Skeletal muscle cell (primary cell): ENCODE results near the gene AJAP1.

Experiments
- DNase-seq: peaks from one replicate; pipeline ENCODE4 v3.0.0-alpha.2; 2010; ENCODE audit warnings: low read depth
- H3K4me3 ChIP-seq: 2 replicates; pipeline ENCODE4 v1.5.1; 2011; ENCODE audit warnings: low read depth, mild to moderate bottlenecking, control low read depth, low read length, moderate library complexity

Gene AJAP1

GRCh38 chr1:4755301-4755845, 101.0 kb downstream of the AJAP1 start:
- no peak for DNase-seq
- H3K4me3 ChIP-seq: no peak overlapping the region

DNA sequence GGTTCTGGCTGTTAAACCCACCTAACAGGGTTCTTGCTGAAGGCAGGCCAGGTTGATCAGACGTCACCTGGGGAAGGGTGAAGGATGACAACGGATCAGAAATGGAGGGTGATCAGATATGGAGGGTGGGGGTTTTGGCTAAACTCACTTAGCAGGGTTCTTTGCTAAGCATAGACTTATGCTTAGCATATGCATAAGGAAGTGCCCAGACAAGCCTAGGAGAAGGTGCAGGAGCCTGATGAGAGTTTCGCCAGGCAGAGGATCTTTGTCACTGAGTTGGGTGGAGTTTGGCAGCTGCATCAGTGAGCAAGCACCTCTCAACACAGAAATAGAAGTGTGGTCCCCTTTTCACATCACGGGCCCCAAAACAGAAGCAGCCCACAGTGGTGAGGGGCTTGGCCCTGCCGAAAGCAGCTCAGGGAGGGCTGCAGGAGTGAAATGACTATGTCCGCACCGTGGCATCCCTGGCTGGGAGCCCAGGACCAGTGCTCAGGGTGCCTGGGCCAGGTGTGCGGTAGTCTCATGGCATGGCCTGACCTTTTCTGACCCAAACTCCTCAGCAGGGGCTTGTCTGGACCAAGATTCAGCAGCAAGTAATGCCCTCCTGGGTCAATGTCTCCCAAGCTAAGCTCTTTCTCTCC, 101.6 kb downstream of the AJAP1 start:
- H3K4me3 ChIP-seq: no peak overlapping the region
- DNase-seq: no peak

DNA sequence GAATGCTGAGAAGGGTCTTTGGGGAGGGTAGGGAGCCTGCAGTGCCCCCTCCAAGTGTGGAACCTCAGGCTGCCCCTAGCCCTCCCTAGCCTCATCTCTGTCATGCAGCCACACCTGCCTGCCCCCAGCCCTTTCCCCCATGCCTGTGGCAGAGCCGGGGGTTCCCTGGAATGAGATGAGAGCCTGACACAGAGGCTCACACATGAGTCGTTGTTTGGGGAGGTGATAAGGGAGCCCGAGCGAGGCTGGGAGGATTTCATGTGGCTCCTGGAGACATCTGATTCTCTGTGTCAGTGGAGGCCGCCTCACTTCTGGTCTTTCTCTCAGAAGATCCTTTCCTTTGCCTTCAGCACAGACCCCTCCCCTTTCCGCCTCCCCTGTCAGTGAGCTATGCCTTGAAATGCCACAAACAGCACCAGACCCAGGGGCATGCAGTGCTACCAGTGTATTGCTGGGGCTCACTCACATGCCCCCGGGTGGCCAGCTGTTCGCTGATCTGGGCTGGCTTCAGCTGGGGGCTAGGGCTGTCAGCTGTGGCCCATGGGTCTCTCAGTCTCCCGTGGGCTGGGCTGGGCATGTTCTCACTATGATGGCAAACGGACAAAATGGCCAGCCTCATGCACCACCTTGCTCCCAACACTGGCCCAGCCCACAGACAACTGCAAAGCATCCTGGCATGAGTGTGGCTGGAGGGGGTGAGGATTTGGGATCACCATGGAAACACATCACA, 102.6 kb downstream of the AJAP1 start:
- H3K4me3 ChIP-seq: no peak overlapping the region
- DNase-seq: no peak

GRCh38 chr1:4759671-4760070, 105.3 kb downstream of the AJAP1 start:
- DNase-seq: no peak
- no peak overlapping the region for H3K4me3 ChIP-seq

- DNase-seq: no peak
- H3K4me3 ChIP-seq: no peak overlapping the region
Observed at GRCh38 chr1:4760088-4760487, 105.7 kb downstream of the AJAP1 start.

DNA sequence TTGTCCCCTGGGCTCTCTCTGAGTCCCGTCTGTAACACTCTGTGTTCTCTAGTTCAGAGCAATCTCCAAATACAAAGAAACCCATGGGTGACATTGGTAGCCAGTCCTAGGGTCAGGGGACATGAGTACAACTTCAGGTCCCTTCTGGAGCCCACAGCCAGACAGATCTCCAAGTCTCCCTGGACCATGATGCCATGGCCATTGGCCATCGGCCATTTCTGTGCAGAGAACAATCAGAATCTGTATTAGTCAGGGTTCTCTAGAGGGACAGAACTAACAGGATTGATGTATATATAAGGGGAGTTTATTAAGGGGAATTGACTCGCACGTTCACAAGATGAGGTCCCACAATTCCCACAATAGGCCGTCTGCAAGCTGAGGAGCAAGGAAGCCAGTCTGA, 106.9 kb downstream of the AJAP1 start:
- no peak for DNase-seq
- H3K4me3 ChIP-seq: no peak overlapping the region

DNA sequence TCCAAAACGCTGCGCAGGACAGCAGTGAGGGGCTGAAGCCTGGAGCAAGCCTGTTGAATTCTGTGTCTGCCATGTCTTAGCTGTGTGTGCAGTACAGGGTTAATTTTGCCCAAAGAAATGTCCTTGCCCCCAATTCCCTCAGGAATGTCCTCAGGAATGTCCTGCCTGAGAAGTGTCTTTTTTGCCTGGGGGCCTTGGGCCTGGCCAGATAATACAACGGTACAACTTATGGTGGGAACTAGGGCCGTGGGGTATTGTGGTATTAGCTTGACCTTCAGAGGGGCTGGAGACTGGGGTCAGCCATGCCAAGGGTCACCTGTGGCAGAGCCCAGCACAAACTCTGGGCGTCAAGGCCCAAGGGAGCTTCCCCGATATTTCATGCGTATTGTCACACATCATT, 107.7 kb downstream of the AJAP1 start:
- no peak for DNase-seq
- no peak overlapping the region for H3K4me3 ChIP-seq

GRCh38 chr1:4767308-4767707, 112.9 kb downstream of the AJAP1 start:
- no peak for DNase-seq
- no peak overlapping the region for H3K4me3 ChIP-seq

DNA sequence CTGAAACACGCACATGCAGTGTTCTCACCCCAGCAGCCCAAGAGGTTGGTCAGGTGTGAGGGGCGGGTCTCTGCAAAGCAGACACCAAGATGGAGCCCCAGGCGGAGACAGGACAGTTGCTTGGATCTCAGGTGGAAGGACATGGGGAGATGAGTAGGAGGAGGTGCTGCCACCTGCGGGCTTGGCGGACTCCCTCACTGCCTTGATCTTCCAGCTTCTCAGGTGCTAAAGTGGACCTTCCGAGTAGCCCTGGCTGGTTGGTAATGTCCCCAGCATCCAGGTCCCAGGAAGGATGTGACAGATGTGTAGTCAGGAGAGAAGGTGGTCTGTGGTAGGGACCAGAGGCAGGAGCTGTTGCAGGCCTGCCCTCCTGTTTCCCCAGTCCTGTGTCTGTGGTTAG, 114.1 kb downstream of the AJAP1 start:
- H3K4me3 ChIP-seq: no peak overlapping the region
- no peak for DNase-seq

DNA sequence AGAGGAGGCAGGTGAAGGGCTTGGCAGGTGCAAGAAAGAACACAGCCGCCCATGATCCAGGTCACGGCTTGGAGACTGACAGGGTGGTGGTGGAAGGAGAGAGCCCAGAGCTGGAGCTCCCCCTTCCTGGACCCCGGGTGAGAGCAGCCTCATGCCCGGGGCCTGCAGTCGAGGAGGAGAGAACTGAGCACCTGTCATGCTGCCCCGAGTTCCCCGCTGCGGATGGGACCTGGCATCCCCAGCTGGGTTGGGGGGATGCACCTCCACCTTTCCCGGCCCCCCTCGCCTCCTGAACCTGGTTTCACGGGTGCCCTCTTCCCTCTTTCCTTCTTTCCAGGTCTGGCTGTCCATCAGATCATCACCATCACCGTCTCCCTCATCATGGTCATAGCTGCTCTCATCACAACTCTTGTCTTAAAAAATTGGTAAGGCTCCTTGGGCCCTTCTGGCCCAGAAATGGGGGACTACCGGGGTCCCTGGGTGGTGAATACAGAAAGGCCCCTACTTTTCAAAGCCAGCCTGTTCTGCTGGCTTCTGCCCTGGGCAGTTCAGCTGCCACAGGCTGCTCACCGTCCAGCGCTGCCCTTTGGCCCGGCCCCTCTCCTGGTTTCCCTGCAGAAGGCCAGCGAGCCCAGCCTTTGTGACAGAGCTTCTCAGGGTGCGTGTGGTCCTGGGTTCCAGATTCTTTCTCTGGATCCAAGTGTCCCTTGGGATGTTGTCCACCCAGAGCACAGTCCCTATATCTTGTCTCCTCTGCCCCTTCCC, 115.3 kb downstream of the AJAP1 start:
- H3K4me3 ChIP-seq: no peak overlapping the region
- DNase-seq: no peak

DNA sequence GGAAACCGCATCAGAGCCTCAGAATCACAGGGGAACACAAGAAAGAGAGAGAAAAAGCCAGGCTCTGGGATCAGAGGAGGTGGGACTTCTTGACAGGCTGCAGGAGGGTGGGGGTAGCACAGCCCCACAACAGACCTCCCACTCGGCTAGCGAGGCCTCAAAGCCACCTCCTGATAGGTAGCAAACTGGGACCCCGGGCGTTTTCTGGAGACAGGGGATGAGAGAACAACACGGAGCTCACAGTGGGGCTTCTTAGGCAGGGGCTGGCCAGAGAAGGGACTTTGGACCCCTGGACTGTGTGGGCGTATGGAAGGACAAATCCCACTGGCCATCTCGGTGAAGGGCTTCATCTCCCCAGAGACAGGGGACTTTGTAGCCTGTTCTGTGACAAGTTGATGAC, 116.3 kb downstream of the AJAP1 start:
- H3K4me3 ChIP-seq: no peak overlapping the region
- no peak for DNase-seq

- H3K4me3 ChIP-seq: no peak overlapping the region
- no peak for DNase-seq
Observed at GRCh38 chr1:4771267-4771666, 116.9 kb downstream of the AJAP1 start.

GRCh38 chr1:4771721-4772120, 117.3 kb downstream of the AJAP1 start:
- no peak for DNase-seq
- no peak overlapping the region for H3K4me3 ChIP-seq

DNA sequence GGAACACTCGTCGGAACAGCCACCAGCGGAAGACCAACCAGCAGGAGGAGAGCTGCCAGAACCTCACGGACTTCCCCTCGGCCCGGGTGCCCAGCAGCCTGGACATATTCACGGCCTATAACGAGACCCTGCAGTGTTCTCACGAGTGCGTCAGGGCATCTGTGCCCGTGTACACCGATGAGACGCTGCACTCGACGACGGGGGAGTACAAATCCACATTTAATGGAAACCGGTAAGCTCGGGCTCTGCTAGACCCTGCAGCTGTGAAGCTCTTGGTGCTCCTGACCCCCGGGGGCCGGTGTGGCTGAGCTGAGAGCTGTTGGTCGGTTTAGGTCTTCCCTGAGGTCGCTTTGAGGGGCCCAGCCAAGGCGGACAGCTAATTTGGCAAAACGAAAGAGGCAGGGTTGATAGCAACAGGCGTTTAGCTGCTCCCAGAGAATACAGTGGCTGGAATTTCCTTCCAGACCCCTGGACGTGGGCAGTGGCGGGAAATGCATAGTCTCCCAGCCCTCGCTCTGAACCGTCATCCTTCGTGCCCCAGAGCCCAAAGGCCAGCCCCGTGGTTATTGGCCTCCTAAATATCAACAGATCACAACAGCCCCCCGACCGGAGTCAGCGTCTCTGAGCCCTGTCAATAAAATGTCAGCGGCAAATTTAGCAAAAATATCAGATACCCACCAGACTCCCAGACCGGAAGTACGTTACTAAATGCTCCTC, 118.0 kb downstream of the AJAP1 start:
- no peak for DNase-seq
- H3K4me3 ChIP-seq: no peak overlapping the region

DNA sequence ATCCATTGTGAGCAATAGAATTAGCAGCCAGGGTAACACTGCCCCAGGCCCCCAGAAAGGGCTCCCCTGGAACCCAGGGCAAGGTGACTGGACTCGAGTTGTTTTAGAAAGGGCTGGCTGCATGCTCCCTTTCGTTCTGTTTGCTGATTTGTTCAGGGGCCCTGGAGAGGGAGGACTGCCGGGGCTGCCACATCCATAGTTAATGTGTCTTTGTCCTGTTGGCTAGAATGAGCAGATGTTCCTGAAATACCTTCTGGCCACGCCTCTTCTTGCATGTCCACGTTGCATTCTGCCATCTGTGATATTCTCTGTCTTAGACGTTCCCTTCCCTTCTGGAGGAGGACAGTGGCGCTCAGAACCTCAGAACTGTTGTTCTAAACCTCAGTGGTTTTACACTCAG, 118.8 kb downstream of the AJAP1 start:
- no peak for DNase-seq

GRCh38 chr1:4775506-4775905, 121.1 kb downstream of the AJAP1 start:
- DNase-seq: no peak
- no peak overlapping the region for H3K4me3 ChIP-seq

More for the DNA sequence above, 118.8 kb downstream of the AJAP1 start:
- H3K4me3 ChIP-seq: no peak overlapping the region

DNA sequence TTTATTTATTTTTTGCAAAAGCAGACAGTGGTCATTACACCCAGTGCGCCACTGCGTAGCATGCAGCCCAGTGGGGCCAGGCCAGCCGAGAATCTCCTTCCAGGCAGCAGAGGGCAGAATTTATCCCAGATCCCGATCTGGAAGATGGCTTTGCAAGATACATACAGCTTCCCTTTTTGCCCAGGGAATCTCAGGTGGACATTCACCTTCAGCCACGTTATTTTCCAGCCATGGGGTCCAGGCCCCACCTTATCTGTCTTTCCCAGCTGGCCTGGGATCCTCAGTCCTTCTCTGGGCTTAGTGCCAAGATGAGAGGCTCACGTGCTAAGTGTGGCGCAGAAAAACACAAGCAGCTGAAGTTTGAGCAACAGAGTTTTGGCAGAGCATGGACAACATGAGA, 123.6 kb downstream of the AJAP1 start:
- DNase-seq: no peak
- no peak overlapping the region for H3K4me3 ChIP-seq

DNA sequence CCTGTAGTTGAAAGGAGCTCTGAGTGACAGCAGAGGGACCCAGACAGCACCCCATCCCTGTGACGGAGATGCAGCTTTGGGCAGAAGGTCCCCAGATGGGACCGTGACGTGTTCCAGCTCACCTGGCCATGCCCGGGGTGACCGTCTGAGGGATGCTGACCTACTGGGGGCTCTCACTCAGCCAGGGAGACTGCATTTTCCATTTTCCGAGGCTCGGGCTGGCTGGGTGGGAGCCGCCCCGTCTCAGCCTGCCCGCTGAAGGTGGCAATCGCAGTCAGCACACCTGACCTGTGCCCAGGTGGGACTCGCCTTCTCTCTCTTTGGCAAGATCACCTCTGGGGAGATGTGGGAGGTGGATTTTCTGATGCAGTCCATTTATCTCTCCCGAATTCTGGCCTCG, 127.2 kb downstream of the AJAP1 start:
- no peak overlapping the region for H3K4me3 ChIP-seq
- no peak for DNase-seq

- no peak for DNase-seq
Observed at GRCh38 chr1:4784761-4785160, 130.4 kb downstream of the AJAP1 start.

DNA sequence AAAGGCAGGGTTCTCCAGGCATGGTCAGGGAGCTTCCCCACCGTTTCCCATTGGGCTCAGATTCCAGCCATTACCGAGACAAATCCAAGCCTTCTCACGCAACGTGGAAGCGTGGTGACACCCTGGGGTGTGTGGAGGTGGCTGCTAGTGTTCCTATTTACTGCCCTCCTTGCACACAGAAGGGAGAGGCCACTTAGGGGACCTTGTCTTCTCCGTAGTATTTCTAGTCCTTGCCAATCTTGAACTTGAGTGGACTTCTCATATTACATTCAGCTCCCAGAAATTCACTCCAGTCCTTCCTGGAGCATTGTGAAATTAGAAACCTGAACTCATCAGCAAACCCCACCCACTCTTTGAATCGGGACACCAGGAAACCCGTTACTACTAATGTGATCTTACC, 131.6 kb downstream of the AJAP1 start:
- DNase-seq: no peak
- no peak overlapping the region for H3K4me3 ChIP-seq

More at GRCh38 chr1:4784761-4785160, 130.4 kb downstream of the AJAP1 start:
- H3K4me3 ChIP-seq: no peak overlapping the region
